HCT116 (cell line): ENCODE data around the gene TMEM151A. TPM values are rescaled to one million over a fixed set of nuclear protein-coding genes. Genes with fewer than 3 reads are reported as not detected.

Source experiments
- ATAC-seq: fragments of 200-7000 bp; cut with Tn5 transposase; 2 replicates; pipeline ENCODE4 v1.9.1; 2020; ENCODE audit warnings: mild to moderate bottlenecking, moderate library complexity
- BruUV-seq: library from RNA; stranded (reverse); fragments of 400-500 nt; replicated peaks from 2 replicates; lab custom pipeline; 2021; lab: Mats Ljungman, UMichigan
- CTCF ChIA-PET: fragments of 300-600 bp; sonication (Branson Sonifier 250); formaldehyde crosslinking; loops from one replicate; lab custom pipeline; 2021; ENCODE audit warnings: antibody characterized with exemption; lab: Charles Lee
- POLR2A ChIA-PET: fragments of 300-600, 350-600 bp; sonication (Branson Sonifier 250); formaldehyde crosslinking; loops from one replicate; lab custom pipeline; 2021; ENCODE audit warnings: antibody characterized with exemption; lab: Charles Lee
- RAD21 ChIA-PET, 2 experiments: fragments of 300-600 bp; sonication (Branson Sonifier 250); formaldehyde crosslinking; loops; one replicate each; lab custom pipeline; 2023; ENCODE audit warnings: low total read pairs in 2 of 2; ENCODE audit not compliant: uncharacterized antibody in 2 of 2, unreplicated experiment in 2 of 2, low non-redundant PET in 1 of 2; lab: Charles Lee
- DNase-seq: peaks from one replicate; pipeline ENCODE4 v3.0.0-alpha.2; 2010; ENCODE audit warnings: low read depth, low spot score
- H2AFZ ChIP-seq: fragments of 200-600 bp; shearing (Covaris generic), sonication (generic); 2 replicates; pipeline ENCODE4 v1.6.1; 2017; ENCODE audit warnings: low read depth, mixed run types, mixed read lengths, antibody characterized with exemption, low read length; ENCODE audit not compliant: poor library complexity, severe bottlenecking
- H3K27ac ChIP-seq: 2 replicates; pipeline ENCODE4 v1.5.1; 2012; ENCODE audit warnings: low read depth, low read length
- H3K27me3 ChIP-seq: fragments of 200-600 bp; sonication (generic); 2 replicates; pipeline ENCODE4 v1.6.1; 2016; ENCODE audit warnings: mixed run types, low read length, mixed read lengths; ENCODE audit not compliant: insufficient read depth
- H3K36me3 ChIP-seq, 2 experiments: fragments of 200-500 bp in 1 of 2; fragments of 200-600 bp in 1 of 2; sonication (Bioruptor generic) in 1 of 2; sonication (generic) in 1 of 2; 2 replicates each; pipeline versions ENCODE4 v1.5.1 to v1.6.1; 2014 to 2016; ENCODE audit warnings: low read length in 2 of 2, inconsistent platforms in 1 of 2, mixed read lengths in 1 of 2, mixed run types in 1 of 2; ENCODE audit not compliant: insufficient read depth in 2 of 2, control insufficient read depth in 1 of 2
- H3K4me1 ChIP-seq, 2 experiments: fragments of 200-600 bp in 1 of 2; sonication (generic) in 1 of 2; 2 replicates each; pipeline versions ENCODE4 v1.5.1 to v1.6.1; 2012 to 2017; ENCODE audit warnings: low read length in 2 of 2, inconsistent platforms in 1 of 2, mild to moderate bottlenecking in 1 of 2, mixed read lengths in 1 of 2, mixed run types in 1 of 2, moderate library complexity in 1 of 2; ENCODE audit not compliant: insufficient read depth in 2 of 2, control insufficient read depth in 1 of 2
- H3K4me2 ChIP-seq: fragments of 200-600 bp; sonication (generic); 2 replicates; pipeline ENCODE4 v1.6.1; 2017; ENCODE audit warnings: mixed run types, low read length, mixed read lengths
- H3K4me3 ChIP-seq, 2 experiments: fragments of 200-600 bp in 1 of 2; sonication (generic) in 1 of 2; replicated peaks in 1 of 2; 2 replicates each; pipeline ENCODE4 v1.5.1; 2011 to 2016; ENCODE audit warnings: low read length in 2 of 2, control low read depth in 1 of 2, low read depth in 1 of 2, mild to moderate bottlenecking in 1 of 2, mixed read lengths in 1 of 2, mixed run types in 1 of 2
- H3K79me2 ChIP-seq: fragments of 200-600 bp; sonication (generic); 2 replicates; pipeline ENCODE4 v1.6.1; 2017; ENCODE audit warnings: mild to moderate bottlenecking, mixed run types, low read length, moderate library complexity, mixed read lengths; ENCODE audit not compliant: insufficient read depth
- H3K9ac ChIP-seq: fragments of 200-600 bp; sonication (generic); 2 replicates; pipeline ENCODE4 v1.6.1; 2016; ENCODE audit warnings: low read length, mixed read lengths
- H3K9me2 ChIP-seq: fragments of 200-600 bp; sonication (generic), shearing (Covaris generic); 2 replicates; pipeline ENCODE4 v1.6.1; 2017; ENCODE audit warnings: mixed run types, mild to moderate bottlenecking, moderate library complexity; ENCODE audit not compliant: insufficient read depth
- H3K9me3 ChIP-seq, 2 experiments: fragments of 200-500 bp in 1 of 2; fragments of 200-600 bp in 1 of 2; sonication (Bioruptor generic) in 1 of 2; sonication (generic) in 1 of 2; 2 replicates each; pipeline ENCODE4 v1.6.1; 2014 to 2017; ENCODE audit warnings: low read length in 2 of 2, mixed read lengths in 2 of 2, inconsistent platforms in 1 of 2, low read depth in 1 of 2, mild to moderate bottlenecking in 1 of 2, mixed run types in 1 of 2, moderate library complexity in 1 of 2; ENCODE audit not compliant: control insufficient read depth in 1 of 2, insufficient read depth in 1 of 2
- H4K20me1 ChIP-seq: fragments of 200-600 bp; sonication (generic), shearing (Covaris generic); 2 replicates; pipeline ENCODE4 v1.6.1; 2017; ENCODE audit warnings: mixed run types, mild to moderate bottlenecking, moderate library complexity; ENCODE audit not compliant: insufficient read depth
- CBX3 ChIP-seq: IDR thresholded peaks from 2 replicates; pipeline ENCODE4 v1.6.1; 2012; ENCODE audit warnings: low read depth
- CTCF ChIP-seq, 3 experiments: fragments of 200-600 bp in 1 of 3; sonication (generic) in 1 of 3; IDR thresholded peaks in 2 of 3; conservative IDR thresholded peaks in 1 of 3; 2 replicates each; pipeline ENCODE4 v1.5.1; 2012 to 2017; ENCODE audit warnings: low read depth in 2 of 3, low read length in 2 of 3, antibody characterized with exemption in 1 of 3, borderline replicate concordance in 1 of 3, control low read depth in 1 of 3, mild to moderate bottlenecking in 1 of 3, mixed read lengths in 1 of 3, mixed run types in 1 of 3, moderate library complexity in 1 of 3; ENCODE audit not compliant: insufficient read depth in 1 of 3
- EZH2 ChIP-seq: fragments of 200-600 bp; sonication (generic); IDR thresholded peaks from 2 replicates; pipeline ENCODE4 v1.6.1; 2017; ENCODE audit warnings: antibody characterized with exemption, mixed run types
- JUND ChIP-seq: IDR thresholded peaks from 2 replicates; pipeline ENCODE4 v1.6.1; 2012
- MAX ChIP-seq: IDR thresholded peaks from 2 replicates; pipeline ENCODE4 v1.6.1; 2012
- POLR2A ChIP-seq: IDR thresholded peaks from 2 replicates; pipeline ENCODE4 v1.7.0; 2011; ENCODE audit warnings: borderline replicate concordance; ENCODE audit not compliant: insufficient read depth, insufficient read length; ENCODE audit errors: extremely low read depth
- POLR2AphosphoS5 ChIP-seq: IDR thresholded peaks from 2 replicates; pipeline ENCODE4 v1.6.1; 2011; ENCODE audit warnings: mild to moderate bottlenecking, low read depth, low read length, moderate library complexity
- REST ChIP-seq: IDR thresholded peaks from 2 replicates; pipeline ENCODE4 v1.6.1; 2012; ENCODE audit warnings: low read depth
- TCF7L2 ChIP-seq: IDR thresholded peaks from 2 replicates; pipeline ENCODE4 v1.7.0; 2011; ENCODE audit warnings: borderline replicate concordance, inconsistent platforms; ENCODE audit not compliant: insufficient read depth, insufficient read length; ENCODE audit errors: extremely low read depth
- ZBTB33 ChIP-seq: IDR thresholded peaks from 2 replicates; pipeline ENCODE4 v1.6.1; 2011; ENCODE audit warnings: mild to moderate bottlenecking, low read length, moderate library complexity; ENCODE audit not compliant: insufficient replicate concordance; ENCODE audit errors: extremely low read depth
- ZFX ChIP-seq: fragments of 450-650 bp; IDR thresholded peaks from 2 replicates; pipeline ENCODE4 v1.6.1; 2017
- ZNF274 ChIP-seq: fragments of 200-500 bp; sonication (Bioruptor generic); IDR thresholded peaks from 2 replicates; pipeline ENCODE4 v1.6.1; 2014; ENCODE audit warnings: mild to moderate bottlenecking, low read depth, low read length, inconsistent platforms
- intact Hi-C: fragments of 100-400 bp; cut with micrococcal nuclease; formaldehyde crosslinking; loops from 2 replicates; pipeline ENCODE4 v1.10.0; 2022
- total RNA-seq: library from RNA; stranded (reverse); gene quantifications from one replicate; pipeline ENCODE4 v1.2.1, GENCODE V29; 2021; ENCODE audit not compliant: unreplicated experiment

Gene TMEM151A
- total RNA-seq, 1 experiment from 2014 or later = 5.9 TPM

GRCh38 chr11:66278363-66279091 lies 13.2 kb upstream of the TMEM151A start:
- Histone ChIP-seq H3K4me3 (no peak overlapping the region), H3K9me2 (no peaks in the 10 kb centered on the region), H3K36me3 (peaks cover under 1 to 3% of the 10 kb centered on the region in 2 experiments; a peak in 3 of 4 replicates), H3K27ac (no peak overlapping the region), H3K4me2 (no peak overlapping the region), H2AFZ (no peak overlapping the region), H3K9me3 (no peaks in the 10 kb centered on the region), H3K27me3 (no peaks in the 10 kb centered on the region), H3K79me2 (no peaks in the 10 kb centered on the region), H3K9ac (no peak overlapping the region), H4K20me1 (no peaks in the 10 kb centered on the region), H3K4me1 (peaks cover 0 to 26% of the 10 kb centered on the region in 2 experiments; a peak in 2 of 4 replicates)
- RAD21 ChIA-PET = no interaction called here
- POLR2A ChIA-PET = no interaction called here
- intact Hi-C loops = no loop called here
- CTCF ChIA-PET = no interaction called here
- BruUV-seq = no TSS peak
- DNase-seq = no peak
- ATAC-seq = no peak
- TF ChIP-seq ZNF274 = no peak
- no peak for TF ChIP-seq EZH2
- no peak for TF ChIP-seq CTCF (IDR thresholded peaks at IDR 0.05 in 2 of 3, conservative IDR thresholded peaks at IDR 0.05 in 1 of 3; ENCODE audit: borderline replicate concordance in 1 of 3, insufficient read depth in 1 of 3, low read depth in 2 of 3, low read length in 2 of 3)
- no peak for TF ChIP-seq POLR2AphosphoS5
- no peak for TF ChIP-seq MAX
- TF ChIP-seq POLR2A = no peak
- no peak for TF ChIP-seq JUND
- no peak for TF ChIP-seq TCF7L2
- no peak for TF ChIP-seq CBX3
- TF ChIP-seq ZBTB33 = no peak
- TF ChIP-seq REST = no peak
- no peak for TF ChIP-seq ZFX
